T-helper 2 cell treated with Interferon-gamma antibody and Interleukin-4, amounts not matched to agents 100 ng/mL and 5 ng/mL, for 36 hours (primary cell): ENCODE results near the gene FGFBP1. TPM values are rescaled to one million over a fixed set of nuclear protein-coding genes. Genes with fewer than 3 reads are reported as not detected.

ENCODE experiments used
- intact Hi-C: fragments of 100-400 bp; cut with micrococcal nuclease; formaldehyde crosslinking; loops from one replicate; pipeline ENCODE4 v1.15.1; 2023
- total RNA-seq: library from RNA; stranded (reverse); gene quantifications from 2 replicates; pipeline ENCODE4 v1.2.3, GENCODE V29; 2022

FGFBP1 gene
- total RNA-seq, 1 donor from 2014 or later, result not detected

DNA sequence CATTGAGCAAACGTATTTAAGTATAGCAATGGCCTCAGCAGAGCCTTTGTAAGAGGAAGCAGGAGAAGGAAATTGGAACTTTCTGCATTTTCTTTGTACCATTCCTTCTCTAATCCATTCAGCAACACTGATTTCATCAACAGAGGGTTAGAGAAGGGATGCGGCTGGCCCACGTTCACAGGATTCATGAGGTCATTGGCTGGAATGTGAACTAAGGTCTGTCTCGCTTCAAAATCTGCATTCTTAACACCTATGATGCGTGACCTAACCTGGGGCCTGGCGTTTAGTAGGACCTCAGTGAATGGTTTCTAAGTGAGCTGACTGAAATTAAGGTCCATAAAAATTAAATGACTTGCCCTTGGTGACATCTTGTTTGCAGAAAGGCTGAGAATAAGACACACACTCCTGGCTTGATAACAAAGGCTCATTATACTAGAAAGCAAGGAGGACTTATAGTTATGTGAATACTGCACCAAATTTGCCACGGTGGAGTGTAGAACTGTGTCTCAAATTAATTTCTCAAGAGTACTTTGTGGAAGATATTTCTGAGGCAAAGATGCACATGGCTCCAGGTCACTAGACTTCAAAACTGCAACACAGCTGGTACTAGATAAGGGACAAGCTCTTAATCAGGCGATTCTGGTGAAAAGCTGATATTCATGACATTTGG lies 25.4 kb downstream of the FGFBP1 start:
- intact Hi-C loops, result no loop called here

DNA sequence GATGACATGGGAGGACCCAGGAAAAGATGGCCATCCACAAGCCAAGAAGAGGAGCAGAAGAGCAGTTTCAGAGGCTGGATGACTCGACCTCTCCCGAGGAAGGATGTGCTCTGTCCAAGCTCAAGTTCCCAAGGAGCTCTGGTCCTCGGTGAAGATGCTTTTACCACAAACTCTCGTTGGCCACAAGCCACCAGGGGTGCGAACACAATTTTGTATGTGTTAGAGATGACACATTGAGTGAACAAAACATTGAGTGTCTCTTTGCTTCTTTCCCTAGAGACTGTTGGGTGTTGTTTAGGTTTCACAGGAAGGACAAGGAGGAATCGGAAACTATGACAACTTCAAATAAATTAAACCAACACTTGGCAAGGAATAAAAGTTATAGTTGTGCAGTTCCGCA lies 26.3 kb downstream of the FGFBP1 start:
- intact Hi-C loops, result no loop called here

GRCh38 chr4:15910155-15910940 lies 28.2 kb downstream of the FGFBP1 start:
- intact Hi-C loops, result no loop called here

DNA sequence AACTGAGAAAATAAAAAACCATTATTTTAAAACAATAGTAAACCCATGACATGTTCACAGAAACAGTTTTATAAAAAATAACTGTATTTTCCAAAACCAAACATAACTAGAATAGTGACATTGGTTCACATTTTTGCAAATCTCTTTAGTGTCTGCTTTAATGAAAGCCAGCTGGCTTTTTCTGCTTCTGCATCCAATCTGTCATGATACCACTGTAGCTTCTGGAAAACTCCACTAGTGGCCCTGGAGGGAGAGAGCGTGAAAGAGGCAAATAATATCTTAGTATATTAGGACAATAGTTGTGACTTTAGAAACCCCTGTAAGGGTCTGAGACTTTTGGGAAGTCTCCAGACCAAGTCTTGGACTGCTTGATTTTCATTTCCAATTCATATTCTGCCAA lies 31.1 kb downstream of the FGFBP1 start:
- intact Hi-C loops, result no loop called here

- intact Hi-C loops, result no loop called here
Measured at GRCh38 chr4:15906020-15906443, 32.5 kb downstream of the FGFBP1 start.

DNA sequence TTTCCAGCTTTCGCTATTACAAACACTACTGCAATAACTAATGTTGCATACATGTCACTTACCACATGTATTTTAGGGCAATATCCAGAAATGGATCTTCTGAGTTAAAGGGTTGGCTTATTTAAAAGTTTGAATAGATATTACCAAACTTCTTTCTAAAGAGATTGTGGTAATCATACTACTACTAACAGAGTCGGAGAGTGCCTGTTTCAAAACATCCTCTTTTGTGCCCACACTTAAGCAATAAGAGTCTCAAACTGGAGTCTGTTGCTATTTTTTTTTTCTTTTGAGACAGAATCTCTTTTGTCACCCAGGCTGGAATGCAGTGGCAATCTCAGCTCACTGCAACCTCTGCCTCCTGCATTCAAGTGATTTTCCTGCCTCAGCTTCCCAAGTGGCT lies 35.8 kb downstream of the FGFBP1 start:
- intact Hi-C loops, result no loop called here

- intact Hi-C loops, result no loop called here
Measured at GRCh38 chr4:15901998-15902397, 36.5 kb downstream of the FGFBP1 start.

DNA sequence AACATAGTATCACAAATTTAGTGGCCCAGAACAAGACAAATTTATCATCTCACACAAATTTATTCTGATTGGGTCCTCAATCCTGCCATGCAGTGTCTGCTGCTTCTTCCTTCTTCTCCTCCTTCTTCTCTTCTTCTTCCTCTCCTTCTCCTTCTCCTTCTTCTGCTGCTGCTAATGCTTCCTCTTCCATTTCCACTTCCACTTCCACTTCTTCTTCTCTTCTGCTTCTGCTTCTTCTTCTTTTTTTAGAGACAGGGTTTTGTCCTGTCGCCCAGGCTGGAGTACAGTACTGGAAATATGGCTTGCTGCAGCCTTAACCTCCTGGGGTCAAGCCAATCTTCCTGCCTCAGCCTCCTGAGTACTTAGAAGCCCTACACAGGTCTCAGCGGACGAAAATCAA lies 37.5 kb downstream of the FGFBP1 start:
- intact Hi-C loops, result no loop called here

DNA sequence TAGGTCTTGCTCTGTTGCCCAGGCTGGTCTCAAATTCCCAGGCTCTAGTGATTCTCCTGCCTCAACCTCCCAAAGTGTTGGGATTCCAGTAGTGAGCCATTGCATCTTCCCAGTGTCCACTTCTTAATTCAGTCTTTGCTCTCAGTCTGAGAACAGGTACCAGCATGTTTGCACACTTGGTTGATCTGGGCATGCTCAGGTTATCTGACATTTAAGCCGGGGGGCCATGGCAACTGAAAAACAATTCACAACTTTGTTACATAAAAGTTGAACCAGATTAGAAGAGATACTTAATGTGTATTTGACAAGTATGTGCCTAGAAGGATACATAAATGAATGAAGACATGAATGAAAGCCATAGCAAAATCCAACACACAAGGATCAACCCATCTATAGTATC lies 39.0 kb downstream of the FGFBP1 start:
- intact Hi-C loops, result no loop called here

DNA sequence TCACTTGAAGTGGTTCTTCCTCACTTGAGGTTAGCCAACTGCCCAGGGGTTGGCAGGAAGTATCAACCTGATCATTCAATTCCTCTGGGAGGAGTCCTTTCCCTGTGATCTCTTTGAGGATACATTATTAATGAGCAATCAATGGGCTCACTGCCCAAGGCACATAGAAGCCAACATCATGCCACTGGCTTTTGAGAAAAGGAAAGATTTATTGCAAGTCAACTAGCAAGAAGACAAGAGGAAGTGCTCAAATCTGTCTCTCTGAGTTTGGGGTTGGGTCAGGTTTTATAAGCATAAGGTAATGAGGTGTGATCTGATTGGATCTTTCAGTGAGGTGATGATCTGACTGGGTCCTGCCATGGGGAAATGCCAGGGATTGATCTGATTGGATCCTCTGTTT lies 39.6 kb downstream of the FGFBP1 start:
- intact Hi-C loops, result no loop called here

GRCh38 chr4:15897577-15897976 lies 41.0 kb downstream of the FGFBP1 start:
- intact Hi-C loops, result no loop called here

DNA sequence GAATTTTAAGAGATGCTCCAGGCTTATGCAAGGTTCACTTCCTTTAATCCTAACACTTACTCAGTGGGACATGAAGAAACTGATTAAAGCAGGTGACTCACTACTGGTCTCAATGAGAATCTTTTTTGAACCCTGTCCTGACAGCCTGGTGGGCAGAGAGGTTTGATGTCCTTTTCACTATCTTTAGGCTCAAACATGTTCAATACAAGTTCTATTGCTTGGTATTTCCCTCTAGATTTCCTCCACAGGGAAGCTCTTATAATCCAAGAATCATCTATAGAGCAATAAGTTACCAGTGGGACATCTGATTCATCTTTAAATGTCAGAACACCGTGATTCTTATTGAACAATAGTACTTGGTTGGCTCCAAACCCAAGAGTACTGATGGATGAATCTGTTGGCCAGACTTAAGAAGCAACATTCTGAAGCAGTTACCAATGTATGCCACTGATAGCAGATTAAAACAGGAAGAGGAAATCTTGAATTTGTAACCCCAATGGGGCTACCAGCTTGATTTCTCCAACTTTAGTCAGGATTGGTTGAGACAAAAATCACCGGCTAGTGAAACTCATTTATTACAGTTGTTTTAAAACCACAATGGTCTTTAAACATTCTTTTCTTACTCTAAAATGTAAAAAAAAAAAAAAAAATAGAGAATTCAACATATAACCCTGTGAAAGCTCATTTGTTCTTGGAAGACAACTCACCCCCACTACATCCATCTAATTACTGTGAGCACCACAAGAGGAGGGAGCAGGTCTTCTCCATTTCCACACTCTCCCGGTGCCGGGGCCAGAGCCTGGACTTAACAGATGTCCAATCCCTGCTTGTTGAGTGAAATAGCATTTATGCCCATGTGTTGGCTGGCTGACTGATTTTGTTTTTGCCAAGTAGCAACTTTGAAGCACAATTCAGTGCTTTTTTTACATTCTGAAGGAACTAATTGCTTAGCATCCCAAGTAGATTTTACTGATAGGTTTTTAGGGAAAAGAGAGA lies 43.3 kb downstream of the FGFBP1 start:
- intact Hi-C loops, result no loop called here

DNA sequence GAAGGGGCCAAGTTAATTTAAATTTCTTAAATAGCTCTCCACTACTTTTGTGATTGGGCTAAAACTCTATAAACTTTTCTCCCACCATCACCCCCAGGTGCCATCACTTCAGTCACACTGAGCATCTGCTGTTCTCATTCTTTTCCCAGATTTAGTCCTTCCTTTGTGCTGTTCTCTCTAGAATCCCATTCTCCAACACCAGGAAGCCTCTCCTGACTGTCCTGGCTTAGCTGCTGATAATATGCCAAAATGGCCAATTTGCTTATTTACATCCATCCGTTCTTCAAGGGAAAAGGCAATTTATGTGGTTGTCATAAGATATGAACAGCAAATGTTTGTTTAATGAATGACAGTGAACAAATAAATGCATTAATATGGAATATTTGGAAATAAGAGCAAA lies 44.1 kb downstream of the FGFBP1 start:
- intact Hi-C loops, result no loop called here

DNA sequence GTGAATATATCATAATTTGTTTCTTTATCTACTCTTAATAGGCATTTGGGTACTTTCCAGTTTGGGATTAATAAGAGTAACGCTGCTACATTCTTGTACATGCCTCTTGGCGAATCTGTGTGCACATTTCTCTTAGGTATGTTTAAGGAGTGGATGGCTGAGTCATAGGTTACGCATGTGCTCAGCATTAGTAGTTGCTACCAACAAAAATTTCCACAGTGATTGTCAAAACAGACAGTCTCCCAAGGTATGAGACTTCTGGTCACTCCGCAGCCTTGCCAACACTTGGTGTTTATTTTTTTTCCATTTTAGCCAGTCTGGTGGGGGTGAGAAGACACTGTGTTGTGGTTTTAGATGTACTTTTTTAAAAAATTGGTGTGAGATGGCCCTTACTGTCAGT lies 44.6 kb downstream of the FGFBP1 start:
- intact Hi-C loops, result no loop called here

DNA sequence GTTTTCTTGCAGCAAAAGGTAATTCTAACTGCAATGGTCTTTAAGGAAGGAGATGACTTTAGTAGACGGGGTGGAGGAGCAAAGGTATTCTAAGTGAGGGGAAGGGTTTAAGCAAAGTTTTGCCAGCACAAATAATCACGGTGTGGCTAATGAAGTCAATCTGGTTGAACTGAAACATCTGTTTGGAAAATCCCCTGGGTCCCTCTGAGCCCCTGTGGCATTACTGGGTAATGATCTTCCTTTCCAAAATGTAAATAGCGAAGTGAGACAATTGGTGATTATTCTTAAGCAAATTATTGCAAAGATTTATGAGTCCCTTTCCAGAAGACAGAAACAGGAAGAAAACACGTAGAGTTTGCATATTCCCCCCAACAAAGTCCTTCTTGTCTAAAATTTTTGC lies 47.2 kb downstream of the FGFBP1 start:
- intact Hi-C loops, result no loop called here

- intact Hi-C loops, result no loop called here
Measured at GRCh38 chr4:15890246-15890829, 48.2 kb downstream of the FGFBP1 start.

- intact Hi-C loops, result no loop called here
Measured at GRCh38 chr4:15888515-15888914, 50.0 kb downstream of the FGFBP1 start.
